Measurements from ENCODE around the gene SH3RF2. TPM values are rescaled to one million over a fixed set of nuclear protein-coding genes. Genes with fewer than 3 reads are reported as not detected.

Gene SH3RF2
- total and polyA plus RNA-seq, 2 of the 13 experiments (the other 11 are each of a cell fraction or from before 2014, with no cell fraction given) = 2.6 to 3.7 TPM

GRCh38 chr5:145958436-145958835 is 22.1 kb downstream of the SH3RF2 start:
- ATAC-seq = no peak
- Histone ChIP-seq H3K4me2 (ENCODE audit: low read depth, low read length) (no peak overlapping the region), H3K9me3 (ENCODE audit: low read length) (no peaks in the 10 kb centered on the region), H4K20me1 (ENCODE audit: insufficient read depth, low read length) (no peaks in the 10 kb centered on the region), H3K36me3 (replicated peaks in 1 of 2; ENCODE audit: control insufficient read depth in 1 of 2, insufficient read depth in 2 of 2, low read length in 2 of 2) (no peaks in the 10 kb centered on the region), H3K79me2 (ENCODE audit: insufficient read depth, low read length) (no peaks in the 10 kb centered on the region), H3K4me1 (ENCODE audit: insufficient read depth, low read length) (peaks cover 15% of the 10 kb centered on the region; the same call in 1 of the 2 replicates), H3K27ac (ENCODE audit: extremely low read length, insufficient read depth, low read length) (no peak overlapping the region), H3K27me3 (ENCODE audit: control insufficient read depth in 1 of 2, insufficient read depth in 2 of 2, low read length in 2 of 2) (no peaks in the 10 kb centered on the region), H2AFZ (ENCODE audit: low read length) (no peak overlapping the region), H3K4me3 (replicated peaks in 1 of 3; ENCODE audit: insufficient read depth in 1 of 3, low read depth in 2 of 3, low read length in 3 of 3) (no peak overlapping the region), H3K9ac (ENCODE audit: insufficient read depth, low read depth, low read length) (no peak overlapping the region)
- 98% methylated on average over 6 of the region's 6 CpGs for WGBS (ENCODE audit: low lambda C conversion rate)
- CTCF ChIA-PET (ENCODE audit: low intra/inter-chr PET ratio, low total read pairs) = no interaction called here
- intact Hi-C loops (cut with micrococcal nuclease; ENCODE audit: unreplicated experiment) = no loop called here
- in situ Hi-C loops (cut with HindIII; ENCODE audit: extremely low pct_ligation_motif_present, low pct_unique_long_range_greater_than_20kb) = no loop called here
- no TSS peak for BruUV-seq (replicated peaks)
- POLR2A ChIA-PET = interaction anchor here (1.3 kb wide), 1 partner anchor 21 kb away, joined by 3 read pairs; no protein-coding TSS in a partner anchor
- DNase-seq (ENCODE audit: low spot score) = no peak
- FAIRE-seq = no peak
- TF ChIP-seq KAT8 (CRISPR knock-in tag; IDR thresholded peaks at IDR 0.05) (no peak), LCORL (IDR thresholded peaks at IDR 0.05) (no peak), LCORL (CRISPR knock-in tag; IDR thresholded peaks at IDR 0.05) (no peak), IKZF1 (IDR thresholded peaks at IDR 0.05) (no peak), TCF7 (IDR thresholded peaks at IDR 0.05; ENCODE audit: low read depth) (no peak), ZNF83 (CRISPR knock-in tag; IDR thresholded peaks at IDR 0.05; ENCODE audit: borderline replicate concordance) (no peak), ZNF850 (CRISPR knock-in tag; conservative IDR thresholded peaks at IDR 0.05) (no peak), TEF (CRISPR knock-in tag; IDR thresholded peaks at IDR 0.05) (no peak), ZNF737 (CRISPR knock-in tag; IDR thresholded peaks at IDR 0.05; ENCODE audit: borderline replicate concordance) (no peak), ZNF142 (CRISPR knock-in tag; IDR thresholded peaks at IDR 0.05) (no peak)
